ENCODE measurements around the gene EIF4G3. TPM values are rescaled to one million over a fixed set of nuclear protein-coding genes. Genes with fewer than 3 reads are reported as not detected.

Gene EIF4G3
- total RNA-seq, 4 donors from 2014 or later, result 82.1 to 143 (median 101) TPM

GRCh38 chr1:20887246-20887645, 289.5 kb downstream of the EIF4G3 start:
- Histone ChIP-seq H3K27ac (no peak overlapping the region), H3K4me3 (no peak overlapping the region), H3K9me3 (no peaks in the 10 kb centered on the region), H3K27me3 (no peaks in the 10 kb centered on the region), H3K36me3 (peaks cover 0 to 19% (median 1%) of the 10 kb centered on the region in 4 donors), H3K4me1 (peaks cover 0 to 11% (median 2%) of the 10 kb centered on the region in 4 donors)
- intact Hi-C loops (cut with DNase I; ENCODE audit: low total_unique reads), result no loop called here
- no peak for DNase-seq
- TF ChIP-seq POLR2A (IDR thresholded peaks at IDR 0.05) (no peak), CTCF (IDR thresholded peaks at IDR 0.05) (no peak), POLR2AphosphoS5 (IDR thresholded peaks at IDR 0.05) (no peak), EP300 (IDR thresholded peaks at IDR 0.05; ENCODE audit: low read depth) (no peak)
- 94 to 100% methylated on average over 1 to 2 of the region's 2 CpGs for WGBS, 2 donors (ENCODE audit: low coverage in 1 of 2)
- in situ Hi-C loops (cut with MboI; ENCODE audit: low pct_ligation_motif_present in 1 of 4, low pct_unique_long_range_greater_than_20kb in 1 of 4, low sequenced_read_pairs in 3 of 4), result no loop called here

GRCh38 chr1:20885121-20885520, 291.6 kb downstream of the EIF4G3 start:
- H3K4me3 ChIP-seq, result no peak overlapping the region
- H3K27me3 ChIP-seq, result no peaks in the 10 kb centered on the region
- peak overlapping the region in 2 of 4 donors; percentile 13 to 34 for H3K27ac ChIP-seq
- peaks cover 0 to 12% (median 0%) of the 10 kb centered on the region in 4 donors for H3K36me3 ChIP-seq
- in situ Hi-C loops (cut with MboI; ENCODE audit: low pct_ligation_motif_present in 1 of 4, low pct_unique_long_range_greater_than_20kb in 1 of 4, low sequenced_read_pairs in 3 of 4), result no loop called here
- TF ChIP-seq POLR2AphosphoS5 (IDR thresholded peaks at IDR 0.05) (no peak), EP300 (IDR thresholded peaks at IDR 0.05; ENCODE audit: low read depth) (no peak), POLR2A (IDR thresholded peaks at IDR 0.05) (no peak), CTCF (IDR thresholded peaks at IDR 0.05) (no peak)
- DNase-seq, result no peak
- intact Hi-C loops (cut with DNase I; ENCODE audit: low total_unique reads), result no loop called here
- peaks cover 0 to 13% (median 3%) of the 10 kb centered on the region in 4 donors for H3K4me1 ChIP-seq
- H3K9me3 ChIP-seq, result no peaks in the 10 kb centered on the region
- WGBS, 2 donors (ENCODE audit: low coverage in 1 of 2), result 47% methylated on average over 3 of the region's 3 CpGs; no CpG with 5 or more reads in 1 of the 2 donors

GRCh38 chr1:20884513-20884912, 292.2 kb downstream of the EIF4G3 start:
- TF ChIP-seq EP300 (IDR thresholded peaks at IDR 0.05; ENCODE audit: low read depth) (no peak), POLR2AphosphoS5 (IDR thresholded peaks at IDR 0.05) (peak in 1 of 3 donors; percentile 10)
- WGBS, 2 donors (ENCODE audit: low coverage in 1 of 2), result 86 to 92% methylated on average over 3 of the region's 3 CpGs
- Histone ChIP-seq H3K9me3 (no peaks in the 10 kb centered on the region), H3K27ac (peak overlapping the region in 1 of 4 donors; percentile 34), H3K36me3 (peaks cover 0 to 10% (median 0%) of the 10 kb centered on the region in 4 donors), H3K27me3 (no peaks in the 10 kb centered on the region), H3K4me1 (peaks cover 0 to 18% (median 4%) of the 10 kb centered on the region in 4 donors), H3K4me3 (no peak overlapping the region)
- in situ Hi-C loops (cut with MboI; ENCODE audit: low pct_ligation_motif_present in 1 of 4, low pct_unique_long_range_greater_than_20kb in 1 of 4, low sequenced_read_pairs in 3 of 4) (no loop called here), intact Hi-C loops (cut with DNase I; ENCODE audit: low total_unique reads) (no loop called here)
- DNase-seq, result no peak

- in situ Hi-C loops (cut with MboI; ENCODE audit: low pct_ligation_motif_present in 1 of 4, low pct_unique_long_range_greater_than_20kb in 1 of 4, low sequenced_read_pairs in 3 of 4), result no loop called here
- Histone ChIP-seq H3K4me1 (peaks cover 0 to 23% (median 4%) of the 10 kb centered on the region in 4 donors), H3K9me3 (no peaks in the 10 kb centered on the region), H3K36me3 (peaks cover 0 to 14% (median 1%) of the 10 kb centered on the region in 4 donors), H3K27ac (no peak overlapping the region), H3K4me3 (no peak overlapping the region), H3K27me3 (no peaks in the 10 kb centered on the region)
- no peak for TF ChIP-seq CTCF (IDR thresholded peaks at IDR 0.05)
- no peak for TF ChIP-seq POLR2AphosphoS5 (IDR thresholded peaks at IDR 0.05)
- TF ChIP-seq EP300 (IDR thresholded peaks at IDR 0.05; ENCODE audit: low read depth), result no peak
- no peak for TF ChIP-seq POLR2A (IDR thresholded peaks at IDR 0.05)
- 85 to 86% methylated on average over 3 of the region's 3 CpGs for WGBS, 2 donors (ENCODE audit: low coverage in 1 of 2)
- no peak for DNase-seq
- intact Hi-C loops (cut with DNase I; ENCODE audit: low total_unique reads), result no loop called here
These were observed 292.9 kb downstream of the EIF4G3 start for GRCh38 chr1:20883766-20884165.

- H3K27me3 ChIP-seq, result no peaks in the 10 kb centered on the region
- H3K36me3 ChIP-seq, result peaks cover 0 to 15% (median 3%) of the 10 kb centered on the region in 4 donors
- in situ Hi-C loops (cut with MboI; ENCODE audit: low pct_ligation_motif_present in 1 of 4, low pct_unique_long_range_greater_than_20kb in 1 of 4, low sequenced_read_pairs in 3 of 4) (no loop called here), intact Hi-C loops (cut with DNase I; ENCODE audit: low total_unique reads) (no loop called here)
- H3K4me1 ChIP-seq, result peaks cover 0 to 24% (median 4%) of the 10 kb centered on the region in 4 donors
- 96 to 97% methylated on average over 4 to 5 of the region's 5 CpGs for WGBS, 2 donors (ENCODE audit: low coverage in 1 of 2)
- no peak for DNase-seq
- H3K9me3 ChIP-seq, result no peaks in the 10 kb centered on the region
- no peak overlapping the region for H3K4me3 ChIP-seq
- H3K27ac ChIP-seq, result no peak overlapping the region
- TF ChIP-seq CTCF (IDR thresholded peaks at IDR 0.05), result no peak
- no peak for TF ChIP-seq POLR2A (IDR thresholded peaks at IDR 0.05)
- TF ChIP-seq EP300 (IDR thresholded peaks at IDR 0.05; ENCODE audit: low read depth), result no peak
- TF ChIP-seq POLR2AphosphoS5 (IDR thresholded peaks at IDR 0.05), result no peak
These were observed 293.9 kb downstream of the EIF4G3 start for GRCh38 chr1:20882837-20883236.

Data from transverse colon (tissue), 4 donors.